Measurements from ENCODE around the gene GPX2. TPM values are rescaled to one million over a fixed set of nuclear protein-coding genes. Genes with fewer than 3 reads are reported as not detected.

The GPX2 gene
- total RNA-seq, 8 experiments from 2014 or later, result 0.50 to 1.8 (median 0.92) TPM; not detected in 1

- no peak for ATAC-seq (replicated peaks in 6 of 8)
- H3K27ac ChIP-seq, result no peak overlapping the region
- no peaks in the 10 kb centered on the region for H3K4me1 ChIP-seq (replicated peaks in 1 of 2)
- in situ Hi-C loops (cut with MboI; ENCODE audit: low pct_unique_long_range_greater_than_20kb in 2 of 9, low sequenced_read_pairs in 9 of 9, unreplicated experiment in 9 of 9), result no loop called here
- no peak overlapping the region for H3K4me3 ChIP-seq
- WGBS, 10 experiments, result 80 to 100% (median 86%) methylated on average over 1 to 7 of the region's 9 CpGs; no CpG with 5 or more reads in 4 of the 10 experiments
Observed at GRCh38 chr14:64954491-64955240, 12.1 kb upstream of the GPX2 start.

- Histone ChIP-seq H3K4me1 (replicated peaks in 1 of 2) (no peaks in the 10 kb centered on the region), H3K4me3 (no peak overlapping the region), H3K27ac (no peak overlapping the region)
- ATAC-seq (replicated peaks in 6 of 8), result no peak
- WGBS, 10 experiments, result 70 to 100% (median 97%) methylated on average over 1 to 6 of the region's 6 CpGs; no CpG with 5 or more reads in 3 of the 10 experiments
- in situ Hi-C loops (cut with MboI; ENCODE audit: low pct_unique_long_range_greater_than_20kb in 2 of 9, low sequenced_read_pairs in 9 of 9, unreplicated experiment in 9 of 9), result no loop called here
Observed at GRCh38 chr14:64953661-64954060, 11.1 kb upstream of the GPX2 start.

- no peak for ATAC-seq (replicated peaks in 6 of 8)
- in situ Hi-C loops (cut with MboI; ENCODE audit: low pct_unique_long_range_greater_than_20kb in 2 of 9, low sequenced_read_pairs in 9 of 9, unreplicated experiment in 9 of 9), result no loop called here
- no peaks in the 10 kb centered on the region for H3K4me1 ChIP-seq (replicated peaks in 1 of 2)
- WGBS, 10 experiments, result 87 to 100% (median 98%) methylated on average over 1 to 4 of the region's 8 CpGs; no CpG with 5 or more reads in 4 of the 10 experiments
- H3K4me3 ChIP-seq, result no peak overlapping the region
- H3K27ac ChIP-seq, result no peak overlapping the region
Observed at GRCh38 chr14:64953310-64953654, 10.7 kb upstream of the GPX2 start.

GRCh38 chr14:64952598-64953309 is 10.2 kb upstream of the GPX2 start:
- in situ Hi-C loops (cut with MboI; ENCODE audit: low pct_unique_long_range_greater_than_20kb in 2 of 9, low sequenced_read_pairs in 9 of 9, unreplicated experiment in 9 of 9), result no loop called here
- Histone ChIP-seq H3K4me3 (no peak overlapping the region), H3K27ac (no peak overlapping the region), H3K4me1 (replicated peaks in 1 of 2) (no peaks in the 10 kb centered on the region)
- ATAC-seq (replicated peaks in 6 of 8), result peak in 2 of 8 experiments; percentile 27 to 45
- 60 to 100% (median 87%) methylated on average over 1 to 7 of the region's 7 CpGs; no CpG with 5 or more reads in 2 of the 10 experiments for WGBS, 10 experiments

GRCh38 chr14:64951724-64952123 is 9.2 kb upstream of the GPX2 start:
- in situ Hi-C loops (cut with MboI; ENCODE audit: low pct_unique_long_range_greater_than_20kb in 2 of 9, low sequenced_read_pairs in 9 of 9, unreplicated experiment in 9 of 9), result no loop called here
- ATAC-seq (replicated peaks in 6 of 8), result no peak
- H3K4me1 ChIP-seq (replicated peaks in 1 of 2), result no peaks in the 10 kb centered on the region
- no peak overlapping the region for H3K4me3 ChIP-seq
- H3K27ac ChIP-seq, result no peak overlapping the region

GRCh38 chr14:64951291-64951690 is 8.7 kb upstream of the GPX2 start:
- 95 to 100% (median 100%) methylated on average over 1 to 4 of the region's 8 CpGs; no CpG with 5 or more reads in 7 of the 10 experiments for WGBS, 10 experiments
- no peak overlapping the region for H3K27ac ChIP-seq
- ATAC-seq (replicated peaks in 6 of 8), result no peak

GRCh38 chr14:64950889-64951288 is 8.3 kb upstream of the GPX2 start:
- in situ Hi-C loops (cut with MboI; ENCODE audit: low pct_unique_long_range_greater_than_20kb in 2 of 9, low sequenced_read_pairs in 9 of 9, unreplicated experiment in 9 of 9), result no loop called here
- no peaks in the 10 kb centered on the region for H3K4me1 ChIP-seq (replicated peaks in 1 of 2)
- ATAC-seq (replicated peaks in 6 of 8), result no peak
- H3K27ac ChIP-seq, result no peak overlapping the region
- WGBS, 10 experiments, result 91 to 100% (median 98%) methylated on average over 1 to 7 of the region's 8 CpGs; no CpG with 5 or more reads in 6 of the 10 experiments
- no peak overlapping the region for H3K4me3 ChIP-seq

More at GRCh38 chr14:64951291-64951690, 8.7 kb upstream of the GPX2 start:
- Histone ChIP-seq H3K4me1 (replicated peaks in 1 of 2) (no peaks in the 10 kb centered on the region), H3K4me3 (no peak overlapping the region)
- in situ Hi-C loops (cut with MboI; ENCODE audit: low pct_unique_long_range_greater_than_20kb in 2 of 9, low sequenced_read_pairs in 9 of 9, unreplicated experiment in 9 of 9), result no loop called here

GRCh38 chr14:64948612-64949210 is 6.2 kb upstream of the GPX2 start:
- Histone ChIP-seq H3K4me3 (no peak overlapping the region), H3K4me1 (replicated peaks in 1 of 2) (peaks cover 0 to 4% of the 10 kb centered on the region in 2 donors), H3K27ac (no peak overlapping the region)
- ATAC-seq (replicated peaks in 6 of 8), result no peak
- in situ Hi-C loops (cut with MboI; ENCODE audit: low pct_unique_long_range_greater_than_20kb in 2 of 9, low sequenced_read_pairs in 9 of 9, unreplicated experiment in 9 of 9), result no loop called here
- 29 to 100% (median 88%) methylated on average over 1 to 5 of the region's 8 CpGs; no CpG with 5 or more reads in 3 of the 10 experiments for WGBS, 10 experiments

- WGBS, 10 experiments, result 50 to 100% (median 93%) methylated on average over 1 to 9 of the region's 28 CpGs; no CpG with 5 or more reads in 2 of the 10 experiments
- H3K27ac ChIP-seq, result no peak overlapping the region
- no peak overlapping the region for H3K4me3 ChIP-seq
- peaks cover 0 to 6% of the 10 kb centered on the region in 2 donors for H3K4me1 ChIP-seq (replicated peaks in 1 of 2)
- in situ Hi-C loops (cut with MboI; ENCODE audit: low pct_unique_long_range_greater_than_20kb in 2 of 9, low sequenced_read_pairs in 9 of 9, unreplicated experiment in 9 of 9), result no loop called here
- no peak for ATAC-seq (replicated peaks in 6 of 8)
Observed at GRCh38 chr14:64947710-64948611, 5.4 kb upstream of the GPX2 start.

GRCh38 chr14:64946310-64947045 is 3.9 kb upstream of the GPX2 start:
- ATAC-seq (replicated peaks in 6 of 8), result no peak
- H3K4me1 ChIP-seq (replicated peaks in 1 of 2), result peaks cover 0 to 6% of the 10 kb centered on the region in 2 donors
- in situ Hi-C loops (cut with MboI; ENCODE audit: low pct_unique_long_range_greater_than_20kb in 2 of 9, low sequenced_read_pairs in 9 of 9, unreplicated experiment in 9 of 9), result no loop called here
- H3K27ac ChIP-seq, result no peak overlapping the region
- WGBS, 10 experiments, result 0 to 100% (median 90%) methylated on average over 1 to 5 of the region's 6 CpGs; no CpG with 5 or more reads in 2 of the 10 experiments
- no peak overlapping the region for H3K4me3 ChIP-seq

GRCh38 chr14:64945431-64946178 is 3.1 kb upstream of the GPX2 start:
- Histone ChIP-seq H3K27ac (no peak overlapping the region), H3K4me3 (no peak overlapping the region), H3K4me1 (replicated peaks in 1 of 2) (peaks cover 0 to 6% of the 10 kb centered on the region in 2 donors)
- no peak for ATAC-seq (replicated peaks in 6 of 8)
- WGBS, 10 experiments, result 80 to 100% (median 92%) methylated on average over 1 to 9 of the region's 12 CpGs; no CpG with 5 or more reads in 1 of the 10 experiments
- in situ Hi-C loops (cut with MboI; ENCODE audit: low pct_unique_long_range_greater_than_20kb in 2 of 9, low sequenced_read_pairs in 9 of 9, unreplicated experiment in 9 of 9), result no loop called here

Measured in motor neuron (in vitro differentiated cells).